IMR-90 (cell line): ENCODE measurements around the gene CPNE2. TPM values are rescaled to one million over a fixed set of nuclear protein-coding genes. Genes with fewer than 3 reads are reported as not detected.
A peak's percentile ranks its signal among the peaks of the same experiment; 100 is the strongest.

Experiments
- ATAC-seq: fragments of 200-7000 bp; cut with Tn5 transposase; 2 replicates; pipeline ENCODE4 v1.9.1; 2020; ENCODE audit warnings: low read depth, mild to moderate bottlenecking, moderate library complexity
- BruUV-seq: library from RNA; stranded (reverse); fragments of 400-500 nt; replicated peaks from 2 replicates; lab custom pipeline; 2021; lab: Mats Ljungman, UMichigan
- CTCF ChIA-PET: fragments of 300-600 bp; formaldehyde crosslinking; extraction: SDS; loops from one replicate; lab custom pipeline; 2021; ENCODE audit warnings: antibody characterized with exemption; lab: Yijun Ruan, JAX
- POLR2A ChIA-PET: fragments of 300-600 bp; sonication (Branson Sonifier 250); formaldehyde crosslinking; loops from one replicate; lab custom pipeline; 2022; ENCODE audit warnings: antibody characterized with exemption; ENCODE audit not compliant: unreplicated experiment; lab: Charles Lee
- DNase-seq: peaks from one replicate; pipeline ENCODE4 v3.0.0; 2013
- H2AFZ ChIP-seq: replicated peaks from 2 replicates; pipeline ENCODE3; 2013; ENCODE audit warnings: low read length, mild to moderate bottlenecking; ENCODE audit not compliant: poor library complexity
- H2AK5ac ChIP-seq: 2 replicates; pipeline ENCODE4 v1.6.1; 2013; ENCODE audit warnings: low read depth, low read length, inconsistent platforms
- H2AK9ac ChIP-seq: replicated peaks from 2 replicates; pipeline ENCODE3; 2013; ENCODE audit warnings: mild to moderate bottlenecking, low read depth, low read length, moderate library complexity; ENCODE audit not compliant: poor library complexity
- H2BK120ac ChIP-seq: 2 replicates; pipeline ENCODE4 v1.6.1; 2013; ENCODE audit warnings: low read depth, low read length, inconsistent platforms
- H2BK15ac ChIP-seq: 3 replicates; pipeline ENCODE4 v1.6.1; 2013; ENCODE audit warnings: low read depth, low read length, inconsistent platforms
- H2BK20ac ChIP-seq: 2 replicates; pipeline ENCODE4 v1.6.1; 2013; ENCODE audit warnings: low read depth, mild to moderate bottlenecking, inconsistent platforms, low read length, moderate library complexity
- H2BK5ac ChIP-seq: 2 replicates; pipeline ENCODE4 v1.6.1; 2013; ENCODE audit warnings: mild to moderate bottlenecking, low read depth, low read length, inconsistent platforms; ENCODE audit not compliant: poor library complexity, severe bottlenecking
- H3K14ac ChIP-seq: replicated peaks from 2 replicates; pipeline ENCODE4 v1.6.1; 2013; ENCODE audit warnings: low read depth, low read length, inconsistent platforms
- H3K18ac ChIP-seq: 2 replicates; pipeline ENCODE4 v1.6.1; 2013; ENCODE audit warnings: low read depth, low read length, control low read depth
- H3K23ac ChIP-seq: 2 replicates; pipeline ENCODE4 v1.6.1; 2013; ENCODE audit warnings: low read depth, low read length, inconsistent platforms
- H3K27ac ChIP-seq: 2 replicates; pipeline ENCODE4 v1.5.1; 2013; ENCODE audit warnings: mild to moderate bottlenecking, control low read depth, low read length; ENCODE audit not compliant: insufficient read depth
- H3K27me3 ChIP-seq: 2 replicates; pipeline ENCODE4 v1.6.1; 2013; ENCODE audit warnings: low read length; ENCODE audit not compliant: control insufficient read depth, insufficient read depth
- H3K36me3 ChIP-seq: 2 replicates; pipeline ENCODE4 v1.6.1; 2013; ENCODE audit warnings: low read length, mixed read lengths; ENCODE audit not compliant: control insufficient read depth, insufficient read depth
- H3K4ac ChIP-seq: 2 replicates; pipeline ENCODE4 v1.6.1; 2013; ENCODE audit warnings: low read depth, low read length, inconsistent platforms
- H3K4me1 ChIP-seq: 2 replicates; pipeline ENCODE4 v1.6.1; 2013; ENCODE audit warnings: low read length, mixed read lengths; ENCODE audit not compliant: control insufficient read depth, insufficient read depth
- H3K4me2 ChIP-seq: 2 replicates; pipeline ENCODE4 v1.6.1; 2013; ENCODE audit warnings: low read depth, mild to moderate bottlenecking, control low read depth, low read length, moderate library complexity
- H3K4me3 ChIP-seq: 2 replicates; pipeline ENCODE4 v1.5.1; 2013; ENCODE audit warnings: low read depth, mild to moderate bottlenecking, control low read depth, low read length, moderate library complexity; ENCODE audit not compliant: insufficient read depth
- H3K56ac ChIP-seq: 2 replicates; pipeline ENCODE4 v1.6.1; 2013; ENCODE audit warnings: low read length, inconsistent platforms; ENCODE audit not compliant: insufficient read depth; ENCODE audit errors: extremely low read depth
- H3K79me1 ChIP-seq, 2 experiments: 2 replicates each; pipeline ENCODE4 v1.6.1; 2013; ENCODE audit warnings: low read length in 2 of 2, inconsistent platforms in 1 of 2, low read depth in 1 of 2
- H3K9ac ChIP-seq: 2 replicates; pipeline ENCODE4 v1.6.1; 2013; ENCODE audit warnings: low read depth, low read length, control low read depth
- H3K9me1 ChIP-seq: 2 replicates; pipeline ENCODE4 v1.6.1; 2013; ENCODE audit warnings: low read length, inconsistent platforms; ENCODE audit not compliant: insufficient read depth
- H3K9me3 ChIP-seq: 2 replicates; pipeline ENCODE4 v1.6.1; 2013; ENCODE audit warnings: low read length; ENCODE audit not compliant: control insufficient read depth, insufficient read depth
- H4K20me1 ChIP-seq: 2 replicates; pipeline ENCODE4 v1.6.1; 2013; ENCODE audit warnings: low read length, inconsistent platforms; ENCODE audit not compliant: insufficient read depth
- H4K5ac ChIP-seq: 2 replicates; pipeline ENCODE4 v1.6.1; 2013; ENCODE audit warnings: mild to moderate bottlenecking, low read depth, low read length, control low read depth
- H4K8ac ChIP-seq, 2 experiments: 2 replicates each; pipeline ENCODE4 v1.6.1; 2013; ENCODE audit warnings: low read depth in 2 of 2, low read length in 2 of 2, control low read depth in 1 of 2, inconsistent platforms in 1 of 2
- H4K91ac ChIP-seq: 2 replicates; pipeline ENCODE4 v1.6.1; 2013; ENCODE audit warnings: low read depth, low read length, inconsistent platforms; ENCODE audit not compliant: insufficient read depth
- CEBPB ChIP-seq: IDR thresholded peaks from 2 replicates; pipeline ENCODE4 v1.6.1; 2012; ENCODE audit warnings: low read depth, low read length, improper control_type of control experiment
- FOS ChIP-seq: fragments of 150-350 bp; IDR thresholded peaks from 2 replicates; pipeline ENCODE4 v1.6.1; 2016; ENCODE audit warnings: low read depth, low read length
- MAFK ChIP-seq: IDR thresholded peaks from 2 replicates; pipeline ENCODE4 v1.6.1; 2012; ENCODE audit warnings: low read depth, low read length, improper control_type of control experiment
- WGBS, 2 experiments: methylation state at CpG; one replicate each; pipeline versions ENCODE4 v1.1.5 to v1.1.7; 2013; ENCODE audit warnings: missing lambda C conversion rate in 2 of 2; ENCODE audit not compliant: insufficient read length in 1 of 2; ENCODE audit errors: extremely low coverage in 2 of 2; 5-methylcytosine and 5-hydroxymethylcytosine counted together
- dilution Hi-C: fragments of 300-500 bp; cut with HindIII; formaldehyde crosslinking; loops from one replicate; pipeline ENCODE4 v1.14.3; 2018; ENCODE audit warnings: low sequenced_read_pairs; ENCODE audit not compliant: unreplicated experiment
- in situ Hi-C: fragments of 300-500 bp; cut with MboI; formaldehyde crosslinking; loops from 3 replicates; pipeline ENCODE4 v1.14.3; 2019; ENCODE audit warnings: low sequenced_read_pairs, inconsistent platforms, mixed read lengths
- intact Hi-C: fragments of 100-400 bp; cut with micrococcal nuclease; formaldehyde crosslinking; loops from 2 replicates; pipeline ENCODE4 v1.10.0; 2022
- polyA plus RNA-seq, 3 experiments: library from polyadenylated mRNA; depleted of rRNA; stranded (reverse); fragments of >200 nt; gene quantifications; 2 replicates each; pipeline ENCODE4 v1.2.3, GENCODE V29; 2012; ENCODE audit warnings: low replicate concordance in 1 of 3
- total RNA-seq: library from RNA; depleted of rRNA; stranded (reverse); fragments of >200 nt; gene quantifications from 2 replicates; pipeline ENCODE4 v1.2.3, GENCODE V29; 2012

The CPNE2 gene
- total and polyA plus RNA-seq, 2 of the 4 experiments (the other 2 are of a cell fraction), result 15.4 to 48.0 TPM

DNA sequence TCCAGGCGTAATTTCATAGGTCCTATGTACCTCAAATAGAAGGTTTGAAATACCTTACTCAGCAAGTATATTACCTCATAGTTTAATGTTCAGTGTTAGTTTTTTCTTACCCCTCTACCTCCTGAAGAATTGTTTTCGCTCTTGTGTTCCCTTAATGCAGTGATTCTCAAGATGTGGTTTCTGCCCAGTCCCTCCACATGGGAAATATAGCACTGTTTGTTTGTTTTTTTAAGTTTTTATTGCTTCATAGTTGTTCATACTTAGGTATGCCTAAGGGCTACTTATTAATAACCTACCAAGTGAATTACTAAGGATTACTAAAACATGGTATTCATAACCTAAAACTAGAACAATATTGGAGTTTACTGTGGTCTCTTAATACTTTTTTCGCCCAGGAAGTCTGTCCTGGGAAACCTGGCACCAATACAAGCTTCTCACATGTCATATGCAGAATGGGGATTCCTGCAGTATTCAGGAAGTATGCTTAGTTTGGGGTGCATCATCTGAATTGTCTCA, 98.7 kb downstream of the CPNE2 start:
- Histone ChIP-seq H3K36me3 (no peaks in the 10 kb centered on the region; the same call in 1 of the 2 replicates), H4K8ac (no peak overlapping the region), H2BK15ac (no peak overlapping the region), H2AFZ (no peak overlapping the region), H3K9me1 (no peaks in the 10 kb centered on the region; the same call in 1 of the 2 replicates), H3K27me3 (no peaks in the 10 kb centered on the region), H3K14ac (no peak overlapping the region), H3K27ac (no peak overlapping the region), H3K4me2 (peak overlapping the region; percentile 17; the same call in 1 of the 2 replicates), H2BK5ac (peak overlapping the region; percentile 28), H2AK9ac (no peak overlapping the region), H3K4ac (no peak overlapping the region), H3K23ac (no peak overlapping the region), H2AK5ac (no peak overlapping the region), H3K79me1 (peaks cover 16 to 62% of the 10 kb centered on the region in 2 experiments; a peak in 3 of 4 replicates), H3K18ac (no peak overlapping the region), H3K4me1 (peaks cover 22% of the 10 kb centered on the region), H2BK20ac (no peak overlapping the region), H3K56ac (no peak overlapping the region), H4K91ac (no peak overlapping the region), H4K20me1 (peaks cover 18% of the 10 kb centered on the region; the same call in 1 of the 2 replicates), H2BK120ac (no peak overlapping the region), H3K9me3 (no peaks in the 10 kb centered on the region), H3K9ac (no peak overlapping the region), H3K4me3 (no peak overlapping the region), H4K5ac (no peak overlapping the region)
- TF ChIP-seq FOS (no peak), MAFK (peak; percentile 91), CEBPB (peak; percentile 90)
- WGBS, 2 experiments, result no CpG with 5 or more reads among the region's 3 CpGs
- intact Hi-C loops, result no loop called here
- in situ Hi-C loops, result no loop called here
- BruUV-seq, result no TSS peak
- POLR2A ChIA-PET, result no interaction called here
- ATAC-seq, result no peak
- dilution Hi-C loops, result no loop called here
- CTCF ChIA-PET, result no interaction called here
- peak; percentile 65 for DNase-seq
